Colonic mucosa (tissue), 4 donors: ENCODE data around the gene B4GALT4. TPM values are rescaled to one million over a fixed set of nuclear protein-coding genes. Genes with fewer than 3 reads are reported as not detected.
A peak's percentile ranks its signal among the peaks of the same experiment; 100 is the strongest.
"Not testable (repeated sequence)": the region's sequence is repeated elsewhere in the genome, so short reads cannot be mapped to it uniquely, and the experiment has no call there.

Experiments
- DNase-seq: peaks from one replicate; pipeline ENCODE4 v3.0.0-alpha.2; 2020
- H3K27ac ChIP-seq: fragments of 200-600 bp; one replicate; pipeline ENCODE4 v1.8.0; 2021
- H3K27me3 ChIP-seq: fragments of 200-600 bp; one replicate; pipeline ENCODE4 v1.8.0; 2021
- H3K36me3 ChIP-seq: fragments of 200-600 bp; one replicate; pipeline ENCODE4 v1.8.0; 2021
- H3K4me1 ChIP-seq: fragments of 200-600 bp; one replicate; pipeline ENCODE4 v1.8.0; 2021; ENCODE audit warnings: mild to moderate bottlenecking
- H3K4me3 ChIP-seq: fragments of 200-600 bp; one replicate; pipeline ENCODE4 v1.8.0; 2021
- H3K9ac ChIP-seq, 2 donors: one replicate each; pipeline ENCODE4 v1.7.0; 2013; ENCODE audit warnings: control low read depth in 2 of 2, low read depth in 2 of 2, low read length in 2 of 2
- H3K9me3 ChIP-seq: fragments of 200-600 bp; one replicate; pipeline ENCODE4 v1.8.0; 2021
- intact Hi-C: fragments of 100-400 bp; cut with DNase I; formaldehyde crosslinking; loops from one replicate; pipeline ENCODE4 v1.14.1; 2022
- total RNA-seq, 2 donors: library from RNA; stranded (reverse); fragmentation: NEBNext Ultra II Directional in 1 of 2; extraction: Animal tissue kit (Norgen Biotek cat#: 25700) in 1 of 2; gene quantifications; one replicate each; pipeline ENCODE4 v1.2.1, GENCODE V29; 2021
- TF ChIP-seq, protein P1 (sequence below): fragments of 200-600 bp; IDR thresholded peaks from one replicate; pipeline ENCODE4 v1.8.0; 2022; ENCODE audit warnings: antibody characterized with exemption, mild to moderate bottlenecking
- donor health status: healthy.
- donor health status: DM: no; HTN: no; CAD: no.
- donor health status: DM: no; HTN: no; CAD: no.

B4GALT4 gene
- total RNA-seq, 2 donors from 2014 or later, result 43.1 to 54.5 TPM

DNA sequence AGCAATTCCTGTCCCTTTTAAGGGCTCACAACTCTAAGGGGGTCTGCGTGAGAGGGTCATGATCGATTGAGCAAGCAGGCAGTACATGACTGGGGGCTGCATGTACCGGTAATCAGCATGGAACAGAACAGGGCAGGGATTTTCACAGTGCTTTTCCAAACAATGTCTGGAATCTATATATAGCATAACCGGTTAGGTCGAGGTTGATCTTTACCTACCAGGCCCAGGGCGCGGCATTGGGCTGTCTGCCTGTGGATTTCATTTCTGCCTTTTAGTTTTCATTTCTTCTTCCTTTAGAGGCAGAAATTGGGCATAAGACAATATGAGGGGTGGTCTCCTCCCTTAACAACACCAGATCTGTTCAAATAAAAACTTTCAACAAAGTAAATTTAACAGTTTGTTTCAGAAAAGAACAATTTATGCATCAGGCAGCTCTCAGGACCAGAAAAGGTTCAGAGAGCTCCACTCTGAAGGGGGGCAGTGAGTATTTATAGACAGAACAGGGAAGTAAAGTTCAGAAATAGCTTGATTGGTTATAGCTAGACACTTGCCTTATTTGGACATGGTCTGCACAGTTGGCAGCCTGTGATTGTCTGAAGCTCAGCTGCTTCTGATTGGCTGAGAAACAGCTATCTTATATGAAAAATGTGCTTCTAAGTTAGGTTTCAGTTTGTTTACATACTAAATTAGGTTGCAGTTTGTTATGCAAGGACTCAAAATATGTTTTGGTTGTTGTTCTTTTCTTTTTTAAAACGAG, 17.2 kb upstream of the B4GALT4 start:
- TF ChIP-seq, protein P1, sequence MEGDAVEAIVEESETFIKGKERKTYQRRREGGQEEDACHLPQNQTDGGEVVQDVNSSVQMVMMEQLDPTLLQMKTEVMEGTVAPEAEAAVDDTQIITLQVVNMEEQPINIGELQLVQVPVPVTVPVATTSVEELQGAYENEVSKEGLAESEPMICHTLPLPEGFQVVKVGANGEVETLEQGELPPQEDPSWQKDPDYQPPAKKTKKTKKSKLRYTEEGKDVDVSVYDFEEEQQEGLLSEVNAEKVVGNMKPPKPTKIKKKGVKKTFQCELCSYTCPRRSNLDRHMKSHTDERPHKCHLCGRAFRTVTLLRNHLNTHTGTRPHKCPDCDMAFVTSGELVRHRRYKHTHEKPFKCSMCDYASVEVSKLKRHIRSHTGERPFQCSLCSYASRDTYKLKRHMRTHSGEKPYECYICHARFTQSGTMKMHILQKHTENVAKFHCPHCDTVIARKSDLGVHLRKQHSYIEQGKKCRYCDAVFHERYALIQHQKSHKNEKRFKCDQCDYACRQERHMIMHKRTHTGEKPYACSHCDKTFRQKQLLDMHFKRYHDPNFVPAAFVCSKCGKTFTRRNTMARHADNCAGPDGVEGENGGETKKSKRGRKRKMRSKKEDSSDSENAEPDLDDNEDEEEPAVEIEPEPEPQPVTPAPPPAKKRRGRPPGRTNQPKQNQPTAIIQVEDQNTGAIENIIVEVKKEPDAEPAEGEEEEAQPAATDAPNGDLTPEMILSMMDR, result no peak
- intact Hi-C loops, result no loop called here
- Histone ChIP-seq H3K27ac (peak overlapping the region; percentile 22), H3K9me3 (no peaks in the 10 kb centered on the region), H3K4me3 (no peak overlapping the region), H3K27me3 (no peaks in the 10 kb centered on the region), H3K9ac (no peak overlapping the region), H3K4me1 (no peaks in the 10 kb centered on the region), H3K36me3 (no peaks in the 10 kb centered on the region)
- DNase-seq, result peak; percentile 59

DNA sequence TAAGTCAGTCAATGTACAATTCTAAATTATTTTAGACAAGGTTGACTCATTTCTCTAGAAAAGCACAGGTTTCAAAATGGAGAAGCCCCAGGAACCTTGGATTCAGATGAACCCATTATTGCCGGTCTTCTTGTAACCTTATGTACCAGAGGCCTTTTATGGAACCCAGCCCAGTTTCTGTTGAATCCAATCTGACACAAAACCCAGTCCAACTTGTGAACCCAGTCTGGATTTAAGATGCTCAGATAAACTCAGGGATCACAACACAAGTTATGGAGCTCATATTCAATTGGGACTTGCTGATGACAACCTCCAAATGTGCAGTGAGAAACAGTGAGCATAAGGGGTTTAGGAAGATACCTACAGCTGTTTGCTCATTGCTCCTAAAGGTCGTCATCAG, 16.4 kb upstream of the B4GALT4 start:
- intact Hi-C loops, result no loop called here
- Histone ChIP-seq H3K27me3 (no peaks in the 10 kb centered on the region), H3K4me1 (no peaks in the 10 kb centered on the region), H3K36me3 (no peaks in the 10 kb centered on the region), H3K9me3 (no peaks in the 10 kb centered on the region), H3K9ac (no peak overlapping the region), H3K27ac (peak overlapping the region; percentile 22), H3K4me3 (no peak overlapping the region)
- TF ChIP-seq, protein P1, result no peak
- no peak for DNase-seq

DNA sequence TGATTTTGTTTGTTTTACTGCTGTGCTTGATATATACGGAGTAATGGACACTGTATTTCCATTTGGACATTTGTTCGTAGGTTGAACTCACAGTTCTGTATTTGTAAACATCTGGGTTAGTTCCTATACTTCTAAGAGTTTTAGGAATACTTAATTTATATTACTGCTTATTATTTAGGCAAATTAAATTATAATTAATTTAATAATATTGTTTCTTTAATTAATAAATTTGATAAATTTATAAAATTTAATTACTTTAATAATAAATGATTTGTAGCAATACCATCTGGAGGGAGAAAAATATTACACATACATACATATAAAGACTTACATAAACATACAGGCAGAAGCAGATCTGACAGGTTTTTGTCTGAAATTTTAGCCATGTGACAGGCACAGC, 14.5 kb upstream of the B4GALT4 start:
- Histone ChIP-seq H3K4me1 (no peaks in the 10 kb centered on the region), H3K4me3 (no peak overlapping the region), H3K27ac (no peak overlapping the region), H3K36me3 (no peaks in the 10 kb centered on the region), H3K9me3 (no peaks in the 10 kb centered on the region), H3K9ac (no peak overlapping the region), H3K27me3 (no peaks in the 10 kb centered on the region)
- intact Hi-C loops, result no loop called here
- TF ChIP-seq, protein P1, result no peak
- no peak for DNase-seq

DNA sequence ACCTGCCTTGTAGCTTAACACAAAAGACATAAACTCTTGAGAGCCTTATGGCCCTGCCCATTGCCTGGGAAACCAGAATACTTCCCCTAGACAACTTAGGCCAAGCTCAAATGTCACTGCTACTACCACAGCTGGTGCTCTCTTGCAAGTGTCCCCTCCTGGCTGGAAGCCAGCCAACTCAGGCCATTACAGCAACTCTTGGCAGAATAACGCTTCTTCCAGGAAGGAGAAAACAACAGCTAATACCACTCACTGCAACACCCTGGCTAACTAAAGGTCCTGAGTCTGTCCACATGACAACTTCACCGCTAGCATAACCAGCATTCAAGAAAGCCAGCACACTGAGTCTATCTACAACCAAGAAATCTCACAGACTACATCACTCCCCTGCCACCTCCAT, 5.1 kb upstream of the B4GALT4 start:
- Histone ChIP-seq H3K9ac (no peak overlapping the region), H3K27ac (no peak overlapping the region), H3K4me3 (no peak overlapping the region), H3K9me3 (no peaks in the 10 kb centered on the region), H3K27me3 (no peaks in the 10 kb centered on the region), H3K36me3 (no peaks in the 10 kb centered on the region), H3K4me1 (no peaks in the 10 kb centered on the region)
- DNase-seq, result no peak
- TF ChIP-seq, protein P1, result no peak
- intact Hi-C loops, result loop anchor here (10.0 kb wide), 1 partner anchor 361 kb away; no protein-coding TSS in a partner anchor

DNA sequence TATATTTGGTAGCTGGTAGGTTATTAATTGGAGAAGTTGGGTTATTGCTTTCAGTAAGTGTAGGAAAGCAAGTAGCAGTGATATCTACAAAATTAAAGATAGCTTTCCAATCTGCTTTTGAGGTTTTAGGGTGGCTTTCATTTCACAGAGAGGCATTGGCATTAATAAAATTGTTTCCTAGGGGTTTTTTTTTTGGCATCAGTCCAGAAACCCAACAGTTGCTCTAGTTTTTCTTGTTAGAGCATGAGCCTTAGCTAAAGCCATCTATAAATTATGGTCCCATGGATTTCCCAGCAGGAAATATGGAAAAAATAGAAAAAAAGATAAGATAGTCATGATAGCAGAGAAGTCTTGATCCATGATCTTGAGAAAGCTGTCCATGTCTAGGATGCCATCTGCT, 3.0 kb upstream of the B4GALT4 start:
- H3K9ac ChIP-seq, result no peak overlapping the region
- no peaks in the 10 kb centered on the region for H3K36me3 ChIP-seq
- H3K4me3 ChIP-seq, result no peak overlapping the region
- H3K4me1 ChIP-seq, result no peaks in the 10 kb centered on the region
- TF ChIP-seq, protein P1, result no peak
- H3K27me3 ChIP-seq, result no peaks in the 10 kb centered on the region
- intact Hi-C loops, result loop anchor here (10.0 kb wide), 1 partner anchor 359 kb away; no protein-coding TSS in a partner anchor
- no peaks in the 10 kb centered on the region for H3K9me3 ChIP-seq
- H3K27ac ChIP-seq, result no peak overlapping the region
- no peak for DNase-seq

DNA sequence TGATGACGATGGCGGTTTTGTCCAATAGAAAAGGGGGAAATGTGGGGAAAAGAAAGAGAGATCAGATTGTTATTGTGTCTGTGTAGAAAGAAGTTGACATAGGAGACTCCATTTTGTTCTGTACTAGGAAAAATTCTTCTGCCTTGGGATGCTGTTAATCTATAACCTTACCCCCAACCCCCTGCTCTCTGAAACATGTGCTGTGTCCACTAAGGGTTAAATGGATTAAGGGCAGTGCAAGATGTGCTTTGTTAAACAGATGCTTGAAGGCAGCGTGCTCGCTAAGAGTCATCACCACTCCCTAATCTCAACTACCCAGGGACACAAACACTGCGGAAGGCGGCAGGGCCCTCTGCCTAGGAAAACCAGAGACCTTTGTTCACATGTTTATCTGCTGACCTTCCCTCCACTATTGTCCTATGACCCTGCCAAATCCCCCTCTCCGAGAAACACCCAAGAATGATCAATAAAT, 2.4 kb upstream of the B4GALT4 start:
- not testable (repeated sequence) for H3K9me3 ChIP-seq, H3K4me1 ChIP-seq, H3K4me3 ChIP-seq, DNase-seq, H3K9ac ChIP-seq, H3K36me3 ChIP-seq, H3K27ac ChIP-seq, H3K27me3 ChIP-seq
- intact Hi-C loops, result loop anchor here (10.0 kb wide), 1 partner anchor 358 kb away; no protein-coding TSS in a partner anchor

DNA sequence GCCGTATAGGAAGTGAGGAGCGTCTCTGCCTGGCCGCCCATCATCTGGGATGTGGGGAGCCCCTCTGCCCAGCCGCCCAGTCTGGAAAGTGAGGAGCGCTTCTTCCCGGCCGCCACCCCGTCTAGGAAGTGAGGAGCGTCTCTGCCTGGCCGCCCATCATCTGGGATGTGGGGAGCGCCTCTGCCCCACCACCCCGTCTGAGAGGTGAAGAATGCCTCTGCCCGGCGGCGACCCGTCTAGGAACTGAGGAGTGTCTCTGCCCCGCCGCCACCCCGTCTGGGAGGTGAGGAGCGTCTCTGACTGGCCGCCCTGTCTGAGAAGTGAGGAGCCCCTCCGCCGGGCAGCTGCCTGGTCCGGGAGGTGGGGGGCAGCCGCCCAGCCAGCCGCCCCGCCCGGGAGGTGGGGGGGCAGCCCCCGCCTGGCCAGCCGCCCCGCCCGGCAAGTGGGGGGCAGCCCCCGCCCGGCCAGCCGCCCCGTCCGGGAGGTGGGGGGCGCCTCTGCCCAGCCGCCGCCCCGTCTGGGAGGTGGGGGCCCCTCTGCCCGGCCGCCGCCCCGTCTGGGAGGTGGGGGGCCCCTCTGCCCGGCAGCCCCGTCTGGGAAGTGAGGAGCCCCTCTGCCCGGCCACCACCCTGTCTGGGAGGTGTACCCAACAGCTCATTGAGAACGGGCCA, 1.8 kb upstream of the B4GALT4 start:
- H3K27ac ChIP-seq, DNase-seq: not testable (repeated sequence)

More for the DNA sequence above, 1.8 kb upstream of the B4GALT4 start:
- not testable (repeated sequence) for H3K9me3 ChIP-seq, H3K27me3 ChIP-seq, H3K9ac ChIP-seq, H3K4me1 ChIP-seq, H3K4me3 ChIP-seq, H3K36me3 ChIP-seq
- intact Hi-C loops, result loop anchor here (10.0 kb wide), 1 partner anchor 358 kb away; no protein-coding TSS in a partner anchor
